HG03558 (cell line): ENCODE results near the gene DPP4.
A peak's percentile ranks its signal among the peaks of the same experiment; 100 is the strongest.
"Not testable (repeated sequence)": the region's sequence is repeated elsewhere in the genome, so short reads cannot be mapped to it uniquely, and the experiment has no call there.

Experiments
- ATAC-seq: cut with Tn5 transposase; IDR thresholded peaks from one replicate; pipeline ENCODE4 v1.9.1; 2021; ENCODE audit warnings: moderate number of reproducible peaks; ENCODE audit not compliant: unreplicated experiment; ENCODE audit errors: extremely low read depth

DPP4 gene

GRCh38 chr2:161994761-161995520 lies 79.1 kb downstream of the DPP4 start:
- no peak for ATAC-seq

- peak; percentile 64 for ATAC-seq
These were observed 81.5 kb downstream of the DPP4 start for GRCh38 chr2:161992531-161992930.

DNA sequence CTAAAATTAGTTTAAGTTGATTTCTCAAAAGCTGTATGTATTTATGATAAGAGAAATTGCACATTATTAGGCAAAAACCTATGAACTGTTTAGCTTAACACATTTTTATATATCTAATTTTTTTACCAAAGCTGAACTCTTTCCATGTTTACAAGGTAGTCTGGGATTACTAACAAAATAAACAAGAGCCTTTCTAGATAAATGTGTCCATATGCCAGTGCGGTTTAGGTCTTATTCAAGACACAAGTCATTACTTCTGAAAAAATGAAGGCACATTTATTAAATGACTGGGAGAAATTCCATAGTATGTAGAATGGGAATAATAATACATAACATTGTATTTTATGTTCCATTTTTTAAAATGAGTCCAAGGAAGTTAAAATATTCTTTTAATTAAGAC lies 82.0 kb downstream of the DPP4 start:
- no peak for ATAC-seq

DNA sequence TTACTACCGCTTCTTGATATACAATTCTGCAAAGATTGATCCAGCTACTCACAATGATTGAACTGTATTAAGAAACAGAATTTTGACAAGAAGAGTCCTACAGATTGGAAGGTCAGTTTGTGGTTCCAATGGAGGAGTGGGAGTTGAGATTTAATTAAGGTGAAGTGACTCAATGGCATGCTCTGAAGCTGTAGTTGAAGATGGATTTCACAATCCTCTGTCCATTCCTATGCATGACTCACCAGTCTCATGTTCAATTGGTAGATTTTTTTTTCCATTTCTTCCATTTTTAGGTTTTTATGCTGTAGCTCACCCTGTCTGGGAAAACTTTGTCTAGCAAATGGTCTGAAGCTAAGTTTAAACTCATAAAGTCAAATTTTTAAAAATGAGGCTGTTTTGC lies 83.3 kb downstream of the DPP4 start:
- ATAC-seq, result no peak

- ATAC-seq, result no peak
These were observed 84.0 kb downstream of the DPP4 start for GRCh38 chr2:161990036-161990435.

- ATAC-seq, result no peak
These were observed 85.4 kb downstream of the DPP4 start for GRCh38 chr2:161988589-161988988.

DNA sequence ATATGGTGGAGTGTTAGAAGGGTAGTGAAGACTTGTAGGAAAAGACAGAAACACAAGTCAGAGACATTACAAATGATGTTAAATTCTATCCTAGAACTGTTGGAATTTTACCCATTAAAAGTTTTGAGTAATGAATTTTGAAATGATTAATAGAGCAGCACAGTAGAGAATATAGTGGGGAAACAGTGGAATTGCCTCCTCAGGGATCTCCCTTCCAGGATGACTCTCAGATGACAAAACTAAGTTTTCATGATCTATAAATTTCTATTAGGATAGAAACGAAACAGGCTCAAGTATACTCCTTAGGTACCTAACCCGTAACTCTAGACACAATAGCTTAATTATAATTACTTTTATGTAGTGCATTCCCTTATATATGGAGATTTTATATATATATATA lies 86.7 kb downstream of the DPP4 start:
- no peak for ATAC-seq

- ATAC-seq, result no peak
These were observed 90.1 kb downstream of the DPP4 start for GRCh38 chr2:161983866-161984265.

DNA sequence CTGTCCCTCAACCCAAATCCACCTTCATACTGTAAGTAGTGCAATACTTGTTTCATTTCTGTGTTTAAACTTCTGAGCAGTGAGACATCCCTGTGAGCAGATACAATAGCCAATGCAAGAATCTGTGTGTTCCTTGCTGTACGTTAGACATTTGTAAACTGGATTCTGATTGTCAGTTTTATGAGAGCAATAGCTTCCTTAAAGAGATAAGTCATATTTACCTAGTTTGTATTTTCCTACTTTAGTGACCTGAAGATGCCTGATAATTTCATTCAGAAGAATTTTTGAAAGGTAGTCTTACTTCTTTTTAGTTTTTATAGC lies 90.7 kb downstream of the DPP4 start:
- ATAC-seq, result no peak

DNA sequence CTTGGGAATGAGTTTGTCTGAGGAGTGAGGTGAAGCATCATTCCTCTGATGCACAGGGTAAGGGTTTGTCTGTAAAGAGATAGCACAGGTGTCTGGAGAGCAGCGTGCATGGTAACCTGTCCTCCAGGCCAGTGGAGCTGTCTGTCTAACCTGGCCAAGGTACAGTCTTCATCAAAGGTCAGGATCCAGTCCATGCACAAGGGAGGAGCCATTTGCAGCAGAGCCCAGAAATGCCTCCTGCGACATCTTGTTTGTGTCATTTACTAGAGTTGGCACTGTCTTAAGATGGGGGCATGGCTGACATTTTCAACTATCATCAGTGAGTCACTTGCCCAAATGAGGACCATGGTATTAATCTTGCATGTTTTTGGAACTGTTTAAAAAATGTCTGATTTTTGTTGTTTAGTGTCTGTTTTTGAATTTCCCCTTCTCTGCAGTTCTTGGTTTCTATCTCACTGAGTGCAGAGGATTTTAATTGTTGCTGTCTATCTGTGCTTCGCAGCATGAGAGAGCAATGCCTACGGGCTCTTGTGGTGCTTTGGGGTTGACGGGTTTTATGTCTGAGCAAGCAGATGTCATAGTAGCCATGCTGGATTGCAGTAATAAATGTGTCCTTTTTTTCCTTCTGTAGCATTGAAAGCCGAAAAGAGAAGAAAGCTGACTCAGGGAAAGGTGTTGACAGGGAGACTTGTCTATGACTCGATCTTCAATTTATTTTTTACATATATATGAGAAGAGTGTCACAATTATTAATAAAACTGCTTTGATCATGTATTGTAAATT lies 91.3 kb downstream of the DPP4 start:
- ATAC-seq, result no peak

GRCh38 chr2:161981679-161982250 lies 92.2 kb downstream of the DPP4 start:
- no peak for ATAC-seq

- no peak for ATAC-seq
These were observed 93.0 kb downstream of the DPP4 start for GRCh38 chr2:161980976-161981375.

DNA sequence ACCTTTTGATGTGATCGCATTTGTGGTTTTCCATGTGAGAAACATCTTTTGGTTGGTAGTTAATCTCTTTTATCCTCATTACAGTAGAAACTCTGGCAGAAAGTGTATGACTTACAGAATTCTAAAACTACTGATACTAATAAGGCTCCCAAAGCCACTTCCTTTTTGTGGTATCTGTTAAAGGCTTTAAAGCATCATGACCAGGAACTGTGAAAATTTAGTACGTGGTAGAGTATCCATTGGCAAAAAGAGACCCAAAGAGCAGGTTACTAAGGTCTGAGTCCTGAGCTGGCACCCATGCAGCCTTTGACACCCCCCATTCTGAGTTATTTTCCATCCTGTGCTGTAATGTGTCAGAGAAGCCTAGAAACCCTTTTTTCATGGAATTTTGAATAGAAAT lies 94.5 kb downstream of the DPP4 start:
- ATAC-seq, result no peak

DNA sequence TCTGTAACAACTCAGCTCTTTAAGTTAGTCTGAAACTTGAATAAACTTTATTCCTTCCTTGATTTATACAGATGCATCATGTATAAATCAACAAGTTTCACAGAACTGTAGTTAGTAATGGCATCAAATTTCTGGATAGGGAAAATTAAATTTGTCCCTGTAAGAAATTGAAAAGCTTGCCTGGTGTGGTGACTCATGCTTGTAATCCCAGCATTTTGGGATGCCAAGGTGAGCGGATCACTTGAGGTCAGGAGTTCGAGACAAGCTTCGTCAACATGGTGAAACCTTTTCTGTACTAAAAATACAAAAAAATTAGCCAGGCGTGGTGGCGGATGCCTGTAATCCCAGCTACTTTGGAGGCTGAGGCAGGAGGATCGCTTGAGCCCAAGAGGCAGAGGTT lies 96.1 kb downstream of the DPP4 start:
- ATAC-seq, result not testable (repeated sequence)

DNA sequence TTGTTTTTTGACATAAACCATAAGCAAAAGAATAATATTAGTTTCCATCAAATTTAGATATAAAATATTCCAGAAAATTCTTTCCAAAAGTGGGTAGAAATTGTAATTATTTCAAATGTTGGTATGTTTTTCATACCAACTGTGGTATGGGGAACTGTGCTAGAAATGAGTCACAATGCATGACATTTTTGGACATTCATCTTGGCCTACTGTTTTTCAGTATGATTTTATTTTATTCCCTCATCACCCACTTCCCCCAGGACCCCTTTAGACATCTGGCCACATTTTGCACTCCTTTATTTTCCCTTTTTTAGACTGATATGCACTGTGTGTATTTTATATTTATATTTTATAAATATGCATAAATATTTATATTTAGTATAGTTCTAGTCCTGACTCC lies 97.1 kb downstream of the DPP4 start:
- ATAC-seq, result no peak

DNA sequence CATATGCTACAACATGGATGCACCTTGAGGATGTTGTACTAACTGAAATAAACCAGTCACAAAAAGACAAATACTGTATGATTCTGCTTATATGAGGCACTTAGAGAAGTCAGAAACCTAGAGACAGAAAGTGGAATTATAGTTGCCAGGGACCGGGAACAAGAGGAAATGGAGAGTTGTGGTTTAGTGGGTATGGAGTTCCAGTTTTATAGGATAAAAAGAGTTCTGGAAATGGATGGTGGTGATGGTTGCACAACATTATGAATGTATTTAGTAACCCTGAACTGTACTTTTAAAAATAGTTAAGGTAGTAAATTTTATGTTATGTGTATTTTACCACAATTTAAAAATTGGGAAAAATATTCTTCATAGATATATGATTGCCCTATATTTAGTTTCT lies 97.7 kb downstream of the DPP4 start:
- no peak for ATAC-seq

DNA sequence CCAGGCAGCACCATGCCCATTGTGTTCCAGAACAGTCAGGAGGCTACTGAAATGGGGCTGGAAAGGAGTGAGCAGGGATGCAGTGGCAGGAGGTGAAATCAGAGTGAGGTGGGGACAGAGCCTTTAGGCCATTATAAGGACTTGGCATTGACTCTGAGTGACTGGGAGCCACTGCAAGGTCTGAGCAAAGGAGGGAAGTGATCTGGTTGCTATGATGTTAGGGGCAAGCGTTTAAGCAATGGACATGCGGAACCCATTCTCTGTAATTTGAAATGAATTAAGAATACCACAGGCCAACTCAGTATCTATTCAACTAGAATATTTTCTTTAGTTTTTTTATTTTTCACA lies 98.2 kb downstream of the DPP4 start:
- ATAC-seq, result no peak

- no peak for ATAC-seq
These were observed 98.8 kb downstream of the DPP4 start for GRCh38 chr2:161975062-161975812.

- ATAC-seq, result no peak
These were observed 99.6 kb downstream of the DPP4 start for GRCh38 chr2:161974461-161974860.

DNA sequence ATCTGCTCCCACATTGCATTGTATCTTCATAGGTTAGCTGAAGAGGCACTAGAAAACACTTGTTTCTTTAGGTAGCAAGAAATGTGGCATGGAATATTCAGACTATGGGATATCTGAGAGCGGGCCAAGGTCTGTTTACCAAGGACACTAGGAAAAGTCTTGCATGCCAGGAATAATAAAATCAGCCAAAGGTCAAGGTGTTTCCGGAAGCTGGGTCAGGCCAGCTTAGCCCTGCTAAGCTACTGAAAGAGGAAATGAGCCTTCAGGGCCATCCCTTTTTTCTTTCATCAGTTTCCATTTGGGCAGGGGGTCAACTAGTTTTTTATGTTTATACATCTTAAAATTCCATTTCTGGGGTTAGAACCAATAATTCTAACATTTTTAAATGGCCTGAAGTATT lies 101.1 kb downstream of the DPP4 start:
- ATAC-seq, result no peak

- no peak for ATAC-seq
These were observed 101.8 kb downstream of the DPP4 start for GRCh38 chr2:161972232-161972631.
